DOHH2 (cell line): Measurements from ENCODE around the gene AKT2.
"Not testable (repeated sequence)": the region's sequence is repeated elsewhere in the genome, so short reads cannot be mapped to it uniquely, and the experiment has no call there.

ENCODE experiments used
- H3F3A ChIP-seq: fragments of 200-600 bp; sonication (generic), shearing (Covaris generic); 2 replicates; pipeline ENCODE4 v1.6.0; 2016; ENCODE audit warnings: antibody characterized with exemption, mild to moderate bottlenecking; ENCODE audit not compliant: control insufficient read depth, insufficient read depth
- H3K27ac ChIP-seq: fragments of 200-600 bp; sonication (generic); 2 replicates; pipeline ENCODE4 v1.5.1; 2014; ENCODE audit warnings: low read depth, mild to moderate bottlenecking, low read length, moderate library complexity
- H3K27me3 ChIP-seq: fragments of 200-600 bp; sonication (generic); 2 replicates; pipeline ENCODE4 v1.6.1; 2014; ENCODE audit warnings: mild to moderate bottlenecking, low read length, mixed read lengths; ENCODE audit not compliant: control insufficient read depth
- H3K36me3 ChIP-seq: fragments of 200-600 bp; sonication (generic); 2 replicates; pipeline ENCODE4 v1.6.1; 2014; ENCODE audit warnings: mild to moderate bottlenecking, low read length, moderate library complexity, mixed read lengths; ENCODE audit not compliant: control insufficient read depth
- H3K4me1 ChIP-seq: fragments of 200-600 bp; sonication (generic); 2 replicates; pipeline ENCODE4 v1.6.1; 2014; ENCODE audit warnings: mild to moderate bottlenecking, low read length, mixed read lengths; ENCODE audit not compliant: control insufficient read depth
- H3K4me2 ChIP-seq: fragments of 200-600 bp; sonication (generic); 2 replicates; pipeline ENCODE4 v1.6.0; 2014; ENCODE audit warnings: mild to moderate bottlenecking, low read length, moderate library complexity
- H3K4me3 ChIP-seq: fragments of 200-600 bp; sonication (generic); 2 replicates; pipeline ENCODE4 v1.5.1; 2014; ENCODE audit warnings: mild to moderate bottlenecking, low read length, mixed read lengths
- H3K79me2 ChIP-seq: fragments of 200-600 bp; sonication (generic); 2 replicates; pipeline ENCODE4 v1.6.1; 2014; ENCODE audit warnings: mild to moderate bottlenecking, low read length, mixed read lengths; ENCODE audit not compliant: control insufficient read depth
- H3K9me2 ChIP-seq: fragments of 200-600 bp; sonication (generic); replicated peaks from 2 replicates; pipeline ENCODE4 v1.6.1; 2014; ENCODE audit warnings: mild to moderate bottlenecking, low read length, mixed read lengths; ENCODE audit not compliant: control insufficient read depth
- H3K9me3 ChIP-seq: fragments of 200-600 bp; sonication (generic); 2 replicates; pipeline ENCODE4 v1.6.1; 2014; ENCODE audit warnings: antibody characterized with exemption, low read length, mixed read lengths; ENCODE audit not compliant: control insufficient read depth, insufficient read depth
- H4K20me1 ChIP-seq: fragments of 200-600 bp; sonication (generic); 2 replicates; pipeline ENCODE4 v1.6.0; 2014; ENCODE audit warnings: low read depth, mild to moderate bottlenecking, antibody characterized with exemption, low read length, moderate library complexity; ENCODE audit not compliant: control insufficient read depth, insufficient read depth
- CTCF ChIP-seq: fragments of 200-600 bp; sonication (generic); IDR thresholded peaks from one replicate; pipeline ENCODE4 v1.5.1; 2014; ENCODE audit warnings: antibody characterized with exemption, mild to moderate bottlenecking, low read depth, low read length; ENCODE audit not compliant: poor library complexity, severe bottlenecking
- EZH2phosphoT487 ChIP-seq: fragments of 200-600 bp; sonication (generic); IDR thresholded peaks from 2 replicates; pipeline ENCODE4 v1.6.1; 2017; ENCODE audit warnings: borderline replicate concordance, mild to moderate bottlenecking, antibody characterized with exemption, low read length, moderate library complexity, mixed read lengths

Gene AKT2

GRCh38 chr19:40219721-40220276 lies 65.3 kb downstream of the AKT2 start:
- peaks cover 6% of the 10 kb centered on the region; the same call in 1 of the 2 replicates for H3K27me3 ChIP-seq
- no peaks in the 10 kb centered on the region for H4K20me1 ChIP-seq
- no peaks in the 10 kb centered on the region for H3F3A ChIP-seq
- no peak overlapping the region for H3K4me3 ChIP-seq
- no peaks in the 10 kb centered on the region for H3K9me2 ChIP-seq
- no peak overlapping the region for H3K27ac ChIP-seq
- H3K9me3 ChIP-seq = peaks cover 12% of the 10 kb centered on the region; the same call in 1 of the 2 replicates
- TF ChIP-seq EZH2phosphoT487 = no peak
- no peak for TF ChIP-seq CTCF
- no peak overlapping the region for H3K4me2 ChIP-seq
- no peaks in the 10 kb centered on the region for H3K4me1 ChIP-seq
- no peaks in the 10 kb centered on the region for H3K36me3 ChIP-seq
- H3K79me2 ChIP-seq = no peaks in the 10 kb centered on the region

GRCh38 chr19:40219029-40219428 lies 66.1 kb downstream of the AKT2 start:
- H3K79me2 ChIP-seq, H3K4me2 ChIP-seq, H3K9me2 ChIP-seq, H3K36me3 ChIP-seq, H3K27ac ChIP-seq, H4K20me1 ChIP-seq, H3F3A ChIP-seq, H3K4me3 ChIP-seq, H3K4me1 ChIP-seq, H3K27me3 ChIP-seq: not testable (repeated sequence)
- H3K9me3 ChIP-seq = peaks cover 12% of the 10 kb centered on the region; the same call in 1 of the 2 replicates

GRCh38 chr19:40217934-40218890 lies 66.9 kb downstream of the AKT2 start, which contains the start of gene TTC9B:
Gene TTC9B (minus strand): TSS chr19:40218384. CDS start chr19:40218381, 3 bp downstream.
- Histone ChIP-seq H3K27ac (no peak within 1 kb of the TSS), H3K4me3 (no peak within 1 kb of the TSS), H3K4me2 (no peak within 1 kb of the TSS), H3F3A (no peaks in the 10 kb centered on the region), H3K79me2 (no peaks in the 10 kb centered on the region), H3K36me3 (no peaks in the 10 kb centered on the region), H3K27me3 (peaks cover 6% of the 10 kb centered on the region; the same call in 1 of the 2 replicates), H4K20me1 (no peaks in the 10 kb centered on the region), H3K4me1 (no peaks in the 10 kb centered on the region), H3K9me2 (no peaks in the 10 kb centered on the region), H3K9me3 (peaks cover 12% of the 10 kb centered on the region; the same call in 1 of the 2 replicates)
- TF ChIP-seq EZH2phosphoT487 (no peak), CTCF (no peak)
